Endodermal cell (in vitro differentiated cells): ENCODE data around the gene ZBTB25. TPM values are rescaled to one million over a fixed set of nuclear protein-coding genes. Genes with fewer than 3 reads are reported as not detected.
"Not testable (repeated sequence)": the region's sequence is repeated elsewhere in the genome, so short reads cannot be mapped to it uniquely, and the experiment has no call there.

ENCODE experiments used
- DNase-seq: peaks from one replicate; pipeline ENCODE4 v3.0.0-alpha.2; 2017
- H3K27ac ChIP-seq: 2 replicates; pipeline ENCODE4 v1.5.1; 2013; ENCODE audit warnings: mild to moderate bottlenecking, low read depth, low read length, moderate library complexity
- H3K27me3 ChIP-seq: 2 replicates; pipeline ENCODE4 v1.6.1; 2013; ENCODE audit warnings: mild to moderate bottlenecking, low read length, moderate library complexity; ENCODE audit not compliant: insufficient read depth, control insufficient read depth, poor library complexity, severe bottlenecking
- H3K36me3 ChIP-seq: 2 replicates; pipeline ENCODE4 v1.7.0; 2013; ENCODE audit warnings: mild to moderate bottlenecking, low read length, moderate library complexity; ENCODE audit not compliant: control insufficient read depth, insufficient read depth
- H3K4me1 ChIP-seq: one replicate; pipeline ENCODE4 v1.7.0; 2013; ENCODE audit warnings: low read length; ENCODE audit not compliant: control insufficient read depth, insufficient read depth
- H3K4me3 ChIP-seq: 2 replicates; pipeline ENCODE4 v1.5.1; 2013; ENCODE audit warnings: mild to moderate bottlenecking, low read length, moderate library complexity
- H3K9ac ChIP-seq: 2 replicates; pipeline ENCODE4 v1.6.1; 2013; ENCODE audit warnings: mild to moderate bottlenecking, low read length, moderate library complexity; ENCODE audit not compliant: poor library complexity, severe bottlenecking; ENCODE audit errors: extremely low read depth
- H3K9me3 ChIP-seq: 2 replicates; pipeline ENCODE4 v1.6.1; 2013; ENCODE audit warnings: mild to moderate bottlenecking, low read length, moderate library complexity; ENCODE audit not compliant: control insufficient read depth
- H3K27ac Mint-ChIP-seq: 2 replicates; pipeline ENCODE4 v1.8.0; 2020; ENCODE audit warnings: mixed read lengths
- H3K27me3 Mint-ChIP-seq: 2 replicates; pipeline ENCODE4 v1.8.0; 2021; ENCODE audit warnings: mild to moderate bottlenecking, mixed read lengths; ENCODE audit not compliant: insufficient read depth
- H3K36me3 Mint-ChIP-seq: 2 replicates; pipeline ENCODE4 v1.8.0; 2020; ENCODE audit warnings: low read depth, mixed read lengths
- H3K4me1 Mint-ChIP-seq: 2 replicates; pipeline ENCODE4 v1.8.0; 2020; ENCODE audit warnings: mixed read lengths
- H3K4me3 Mint-ChIP-seq: 2 replicates; pipeline ENCODE4 v1.8.0; 2020; ENCODE audit warnings: mild to moderate bottlenecking, moderate library complexity, mixed read lengths
- H3K9me3 Mint-ChIP-seq: 2 replicates; pipeline ENCODE4 v1.8.0; 2020; ENCODE audit warnings: mild to moderate bottlenecking, mixed read lengths
- CTCF ChIP-seq: fragments of 200-600 bp; sonication (generic); conservative IDR thresholded peaks from 2 replicates; pipeline ENCODE4 v1.5.0; 2021; ENCODE audit warnings: antibody characterized with exemption, mild to moderate bottlenecking
- WGBS, 2 experiments: methylation state at CpG; one replicate each; pipeline versions ENCODE4 v1.1.5 to v1.1.7; 2013; ENCODE audit warnings: missing lambda C conversion rate in 2 of 2, mixed read lengths in 1 of 2; ENCODE audit not compliant: insufficient coverage in 1 of 2, insufficient read length in 1 of 2; 5-methylcytosine and 5-hydroxymethylcytosine counted together
- total RNA-seq, 2 donors: library from RNA; stranded (reverse); fragmentation: NEBNext Ultra II Directional in 1 of 2; extraction: Animal tissue kit (Norgen Biotek cat#: 25700) in 1 of 2; gene quantifications; 2 replicates in 1 of 2; 3 replicates in 1 of 2; pipeline ENCODE4 v1.2.1, GENCODE V29; 2021

ZBTB25 gene
- total RNA-seq, 2 donors from 2014 or later: 14.0 to 17.0 TPM

- no peak overlapping the region for H3K27ac Mint-ChIP-seq
These were observed 14.6 kb upstream of the ZBTB25 start for GRCh38 chr14:64518229-64518628.

GRCh38 chr14:64517667-64518066, 14.0 kb upstream of the ZBTB25 start:
- 90 to 95% methylated on average over 4 to 6 of the region's 6 CpGs for WGBS, 2 experiments
- not testable (repeated sequence) for H3K27me3 Mint-ChIP-seq

More at GRCh38 chr14:64518229-64518628, 14.6 kb upstream of the ZBTB25 start:
- Mint-ChIP-seq H3K36me3 (peaks cover 4% of the 10 kb centered on the region), H3K4me3 (no peak overlapping the region), H3K4me1 (no peaks in the 10 kb centered on the region), H3K27me3 (no peaks in the 10 kb centered on the region), H3K9me3 (no peaks in the 10 kb centered on the region)
- 96% methylated on average over 2 of the region's 4 CpGs; no CpG with 5 or more reads in 1 of the 2 experiments for WGBS, 2 experiments
- Histone ChIP-seq H3K27ac (no peak overlapping the region), H3K4me1 (no peaks in the 10 kb centered on the region), H3K27me3 (no peaks in the 10 kb centered on the region), H3K4me3 (no peak overlapping the region), H3K9ac (no peak overlapping the region), H3K9me3 (no peaks in the 10 kb centered on the region), H3K36me3 (peaks cover 24% of the 10 kb centered on the region)
- TF ChIP-seq CTCF: no peak
- DNase-seq: no peak

GRCh38 chr14:64516969-64517368, 13.3 kb upstream of the ZBTB25 start:
- peaks cover 4% of the 10 kb centered on the region for H3K36me3 Mint-ChIP-seq
- 93% methylated on average over 1 of the region's 1 CpG; no CpG with 5 or more reads in 1 of the 2 experiments for WGBS, 2 experiments
- H3K4me1 Mint-ChIP-seq: no peaks in the 10 kb centered on the region
- H3K27me3 Mint-ChIP-seq: no peaks in the 10 kb centered on the region
- Histone ChIP-seq H3K4me3 (no peak overlapping the region), H3K9ac (no peak overlapping the region), H3K27ac (no peak overlapping the region), H3K27me3 (no peaks in the 10 kb centered on the region), H3K4me1 (no peaks in the 10 kb centered on the region), H3K36me3 (peaks cover 19% of the 10 kb centered on the region), H3K9me3 (no peaks in the 10 kb centered on the region)
- DNase-seq: no peak
- H3K9me3 Mint-ChIP-seq: no peaks in the 10 kb centered on the region
- H3K4me3 Mint-ChIP-seq: no peak overlapping the region
- no peak for TF ChIP-seq CTCF
- no peak overlapping the region for H3K27ac Mint-ChIP-seq

More at GRCh38 chr14:64517667-64518066, 14.0 kb upstream of the ZBTB25 start:
- H3K4me3 Mint-ChIP-seq, H3K36me3 Mint-ChIP-seq, H3K9me3 ChIP-seq, DNase-seq, H3K27ac Mint-ChIP-seq, H3K27me3 ChIP-seq, H3K4me1 ChIP-seq, H3K4me1 Mint-ChIP-seq, H3K9me3 Mint-ChIP-seq, H3K27ac ChIP-seq, H3K9ac ChIP-seq, H3K4me3 ChIP-seq: not testable (repeated sequence)
- peaks cover 24% of the 10 kb centered on the region for H3K36me3 ChIP-seq

- no peak overlapping the region for H3K9ac ChIP-seq
- H3K27ac Mint-ChIP-seq: no peak overlapping the region
- peaks cover 15% of the 10 kb centered on the region for H3K4me1 Mint-ChIP-seq
- H3K9me3 ChIP-seq: no peaks in the 10 kb centered on the region
- no peak for TF ChIP-seq CTCF
- peaks cover 12% of the 10 kb centered on the region for H3K36me3 ChIP-seq
- H3K4me3 ChIP-seq: no peak overlapping the region
- H3K27me3 ChIP-seq: no peaks in the 10 kb centered on the region
- no peaks in the 10 kb centered on the region for H3K36me3 Mint-ChIP-seq
- no peak overlapping the region for H3K4me3 Mint-ChIP-seq
- 94% methylated on average over 1 of the region's 1 CpG; no CpG with 5 or more reads in 1 of the 2 experiments for WGBS, 2 experiments
- no peaks in the 10 kb centered on the region for H3K27me3 Mint-ChIP-seq
- H3K9me3 Mint-ChIP-seq: no peaks in the 10 kb centered on the region
- no peak for DNase-seq
- no peak overlapping the region for H3K27ac ChIP-seq
- no peaks in the 10 kb centered on the region for H3K4me1 ChIP-seq
These were observed 11.4 kb upstream of the ZBTB25 start for GRCh38 chr14:64515053-64515452.
